Nephron (organoid): ENCODE data around the gene MLPH.
A peak's percentile ranks its signal among the peaks of the same experiment; 100 is the strongest.

Source experiments
- H3K27ac Mint-ChIP-seq, 3 experiments: 2 replicates each; pipeline ENCODE4 v1.8.0; 2020; ENCODE audit warnings: mixed read lengths in 3 of 3, mild to moderate bottlenecking in 2 of 3, moderate library complexity in 1 of 3
- H3K27me3 Mint-ChIP-seq: 2 replicates; pipeline ENCODE4 v1.8.0; 2021; ENCODE audit warnings: low read depth, mild to moderate bottlenecking, moderate library complexity, mixed read lengths
- H3K36me3 Mint-ChIP-seq: 2 replicates; pipeline ENCODE4 v1.8.0; 2020; ENCODE audit warnings: low read depth, mixed read lengths
- H3K4me1 Mint-ChIP-seq: 2 replicates; pipeline ENCODE4 v1.8.0; 2020; ENCODE audit warnings: mixed read lengths
- H3K4me3 Mint-ChIP-seq, 3 experiments: 2 replicates each; pipeline ENCODE4 v1.8.0; 2020; ENCODE audit warnings: mild to moderate bottlenecking in 3 of 3, mixed read lengths in 3 of 3, moderate library complexity in 2 of 3
- H3K9me3 Mint-ChIP-seq: 2 replicates; pipeline ENCODE4 v1.8.0; 2020; ENCODE audit warnings: mixed read lengths
- TF ChIP-seq, protein P1 (sequence below), 3 experiments: fragments of 200-600 bp; sonication (generic); IDR thresholded peaks; one replicate each; pipeline ENCODE4 v1.5.0; 2021; ENCODE audit warnings: antibody characterized with exemption in 3 of 3; ENCODE audit not compliant: unreplicated experiment in 3 of 3

Gene MLPH

DNA sequence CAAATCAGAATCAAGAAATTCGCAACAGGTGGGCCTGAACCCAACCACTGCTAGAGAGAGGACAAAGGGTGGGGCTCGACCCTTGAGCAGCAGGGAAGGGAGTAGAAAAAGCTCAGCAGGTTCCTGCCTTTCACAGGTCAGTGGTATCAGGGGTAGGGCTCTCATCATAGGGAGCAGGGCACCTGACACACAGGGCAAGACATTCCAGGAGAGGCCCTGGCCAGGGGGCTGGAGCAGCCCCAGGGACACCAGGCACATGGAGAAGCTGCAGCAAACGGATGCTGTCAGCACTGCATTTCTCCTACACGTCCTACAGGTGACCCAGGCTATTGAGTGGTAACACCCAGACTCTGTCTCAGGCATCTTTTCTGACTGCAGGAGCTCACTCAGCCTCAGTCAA, 17.2 kb upstream of the MLPH start:
- H3K27me3 Mint-ChIP-seq, result no peaks in the 10 kb centered on the region
- peak overlapping the region in 1 of 3 experiments; percentile 28 for H3K4me3 Mint-ChIP-seq
- TF ChIP-seq, protein P1, sequence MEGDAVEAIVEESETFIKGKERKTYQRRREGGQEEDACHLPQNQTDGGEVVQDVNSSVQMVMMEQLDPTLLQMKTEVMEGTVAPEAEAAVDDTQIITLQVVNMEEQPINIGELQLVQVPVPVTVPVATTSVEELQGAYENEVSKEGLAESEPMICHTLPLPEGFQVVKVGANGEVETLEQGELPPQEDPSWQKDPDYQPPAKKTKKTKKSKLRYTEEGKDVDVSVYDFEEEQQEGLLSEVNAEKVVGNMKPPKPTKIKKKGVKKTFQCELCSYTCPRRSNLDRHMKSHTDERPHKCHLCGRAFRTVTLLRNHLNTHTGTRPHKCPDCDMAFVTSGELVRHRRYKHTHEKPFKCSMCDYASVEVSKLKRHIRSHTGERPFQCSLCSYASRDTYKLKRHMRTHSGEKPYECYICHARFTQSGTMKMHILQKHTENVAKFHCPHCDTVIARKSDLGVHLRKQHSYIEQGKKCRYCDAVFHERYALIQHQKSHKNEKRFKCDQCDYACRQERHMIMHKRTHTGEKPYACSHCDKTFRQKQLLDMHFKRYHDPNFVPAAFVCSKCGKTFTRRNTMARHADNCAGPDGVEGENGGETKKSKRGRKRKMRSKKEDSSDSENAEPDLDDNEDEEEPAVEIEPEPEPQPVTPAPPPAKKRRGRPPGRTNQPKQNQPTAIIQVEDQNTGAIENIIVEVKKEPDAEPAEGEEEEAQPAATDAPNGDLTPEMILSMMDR (IDR thresholded peaks at IDR 0.05; ENCODE audit: unreplicated experiment in 3 of 3), result no peak
- peak overlapping the region; percentile 34 to 75 (median 70) for H3K27ac Mint-ChIP-seq
- no peaks in the 10 kb centered on the region for H3K36me3 Mint-ChIP-seq
- peaks cover 3% of the 10 kb centered on the region for H3K9me3 Mint-ChIP-seq
- H3K4me1 Mint-ChIP-seq, result peaks cover 33% of the 10 kb centered on the region

DNA sequence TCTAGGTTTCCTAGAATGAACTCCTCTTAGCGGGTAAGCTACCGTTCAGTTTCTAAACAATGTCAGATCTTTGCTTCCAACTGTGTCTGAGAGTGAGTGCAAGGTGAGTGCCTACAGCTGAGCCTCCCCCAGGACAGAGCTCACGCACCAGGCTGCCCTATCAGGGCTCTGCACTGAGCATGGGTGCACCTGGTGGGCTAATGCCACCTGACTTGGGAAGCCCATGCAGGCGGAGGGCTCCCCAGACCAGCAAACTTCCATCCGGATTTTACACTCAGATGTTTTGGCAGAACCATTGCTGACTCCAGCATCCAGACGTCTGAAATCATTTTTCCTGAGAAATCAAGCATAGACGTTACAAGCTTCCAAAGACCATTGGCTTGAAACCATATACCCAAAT, 16.1 kb upstream of the MLPH start:
- Mint-ChIP-seq H3K4me3 (peak overlapping the region in 2 of 3 experiments; percentile 33 to 76), H3K27ac (peak overlapping the region; percentile 45 to 92 (median 82)), H3K36me3 (no peaks in the 10 kb centered on the region), H3K27me3 (no peaks in the 10 kb centered on the region), H3K4me1 (peaks cover 28% of the 10 kb centered on the region), H3K9me3 (no peaks in the 10 kb centered on the region)
- TF ChIP-seq, protein P1 (IDR thresholded peaks at IDR 0.05; ENCODE audit: unreplicated experiment in 3 of 3), result no peak

DNA sequence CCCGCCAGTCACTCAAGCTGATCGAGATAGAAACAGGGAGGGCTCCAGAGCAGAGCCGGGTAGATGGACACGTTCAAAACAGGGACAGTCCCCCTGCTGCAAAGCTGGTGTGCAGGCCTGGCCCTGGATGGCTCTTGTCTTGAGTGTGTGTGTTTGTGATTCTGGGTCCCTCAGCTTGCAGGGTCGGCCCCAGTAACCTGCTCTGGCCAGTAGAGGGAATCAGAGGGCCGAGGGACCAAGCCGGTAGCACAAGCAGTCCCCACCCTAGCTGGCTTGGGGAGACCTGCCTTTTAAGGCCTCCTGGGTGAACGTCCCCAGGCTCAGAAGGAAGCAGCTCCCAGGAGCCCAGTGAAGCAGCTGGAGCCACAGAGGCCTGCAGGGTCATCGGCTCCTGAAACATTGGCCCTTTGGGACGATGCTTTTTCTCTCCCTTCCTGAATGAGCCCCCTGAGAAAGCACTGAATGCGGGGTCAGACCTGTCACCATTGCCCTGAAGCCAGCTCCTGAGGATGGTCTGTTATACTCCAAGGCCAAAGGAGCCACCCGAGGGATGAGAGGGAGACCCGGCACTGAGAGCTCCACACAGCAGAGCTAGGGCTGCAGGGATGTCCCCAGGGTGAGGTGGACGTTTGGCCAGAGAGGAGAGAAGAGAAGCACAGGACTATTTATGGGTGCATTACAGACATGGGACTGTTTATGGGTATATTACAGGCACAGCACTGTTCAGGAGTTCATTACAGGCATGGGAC, 15.4 kb upstream of the MLPH start:
- Mint-ChIP-seq H3K27me3 (no peaks in the 10 kb centered on the region), H3K4me3 (peak overlapping the region in 2 of 3 experiments; percentile 53 to 76), H3K27ac (peak overlapping the region; percentile 73 to 92 (median 82)), H3K36me3 (no peaks in the 10 kb centered on the region), H3K9me3 (no peaks in the 10 kb centered on the region), H3K4me1 (peaks cover 25% of the 10 kb centered on the region)
- TF ChIP-seq, protein P1 (IDR thresholded peaks at IDR 0.05; ENCODE audit: unreplicated experiment in 3 of 3), result peak in 2 of 3 experiments; percentile 15 to 28

DNA sequence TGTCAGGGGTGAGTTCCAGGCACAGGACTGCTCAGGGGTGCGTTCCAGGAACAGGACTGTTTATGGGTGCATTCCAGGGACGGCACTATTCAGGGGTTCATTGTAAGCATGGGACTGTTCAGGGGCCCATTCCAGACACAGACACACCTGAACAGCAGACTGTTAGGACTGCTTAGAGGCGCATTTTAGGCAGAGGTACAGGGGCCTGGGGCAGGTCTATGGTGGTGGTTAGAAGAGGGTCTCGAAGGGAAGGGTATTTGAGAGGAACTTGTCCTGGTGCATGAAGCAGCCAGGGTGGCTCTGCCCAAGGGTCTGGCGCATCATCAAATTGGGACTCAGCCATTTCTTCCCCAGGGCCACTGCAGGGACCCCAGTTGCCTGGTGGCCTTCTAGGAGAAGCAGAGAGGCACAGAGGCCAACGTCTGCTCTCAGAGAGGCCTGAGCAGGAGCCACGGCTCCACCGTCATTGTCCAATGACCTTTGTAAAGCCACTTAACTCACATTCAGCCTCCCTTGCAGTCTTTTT, 14.8 kb upstream of the MLPH start:
- Mint-ChIP-seq H3K4me3 (peak overlapping the region; percentile 2 to 76 (median 58)), H3K27me3 (peaks cover 2% of the 10 kb centered on the region), H3K9me3 (no peaks in the 10 kb centered on the region), H3K4me1 (peaks cover 25% of the 10 kb centered on the region), H3K27ac (peak overlapping the region; percentile 73 to 87 (median 82)), H3K36me3 (no peaks in the 10 kb centered on the region)
- TF ChIP-seq, protein P1 (IDR thresholded peaks at IDR 0.05; ENCODE audit: unreplicated experiment in 3 of 3), result no peak

DNA sequence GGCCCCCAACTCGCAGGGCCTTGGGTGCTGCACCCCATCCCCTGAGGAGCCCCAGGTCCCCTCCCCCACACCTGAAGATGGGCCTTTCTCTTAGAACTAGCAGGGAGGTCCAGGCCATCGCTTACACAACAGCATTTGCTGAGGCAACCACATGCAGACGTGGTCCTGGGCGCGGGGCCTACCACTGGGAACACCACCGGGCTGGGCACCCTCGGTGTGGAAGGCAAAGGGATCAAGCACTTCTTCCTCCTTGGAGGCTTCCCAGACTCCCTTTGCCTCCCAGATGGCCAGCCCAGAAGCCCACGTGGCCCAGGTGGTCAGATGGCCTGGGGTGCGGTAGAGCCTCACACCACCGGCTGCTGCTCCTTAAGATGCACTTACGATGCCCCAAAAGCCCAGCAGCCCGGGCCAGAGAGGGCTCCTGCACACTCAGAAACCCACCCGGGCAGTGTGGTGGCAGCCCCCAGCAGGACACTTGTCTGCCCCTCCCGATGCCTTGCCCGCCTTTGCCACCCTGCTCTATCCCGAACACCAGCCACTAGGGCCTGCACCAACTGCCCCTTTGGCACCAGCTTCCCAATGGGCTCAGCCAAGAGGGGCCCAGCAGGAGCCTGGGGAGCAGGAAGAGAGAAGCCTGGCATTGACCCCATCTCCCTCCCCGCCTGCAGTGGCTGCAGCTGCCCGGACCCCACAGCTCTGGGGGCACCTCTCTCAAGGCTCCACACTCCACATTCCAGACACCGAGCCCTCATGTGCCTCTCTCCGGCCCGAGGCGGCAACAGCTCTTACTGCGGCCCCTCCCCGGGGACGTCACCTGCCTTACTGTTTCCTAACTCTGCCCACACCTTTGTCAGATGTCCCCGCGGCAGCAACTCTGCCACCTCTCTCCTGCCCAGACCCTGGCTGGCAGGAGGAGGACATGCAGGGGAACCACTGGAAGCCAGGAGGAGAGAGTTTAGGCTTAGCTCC, 13.9 kb upstream of the MLPH start:
- H3K9me3 Mint-ChIP-seq, result no peaks in the 10 kb centered on the region
- H3K27ac Mint-ChIP-seq, result peak overlapping the region; percentile 97 to 99 (median 98)
- no peaks in the 10 kb centered on the region for H3K36me3 Mint-ChIP-seq
- peaks cover 10% of the 10 kb centered on the region for H3K27me3 Mint-ChIP-seq
- H3K4me3 Mint-ChIP-seq, result peak overlapping the region; percentile 26 to 87 (median 39)
- H3K4me1 Mint-ChIP-seq, result peaks cover 25% of the 10 kb centered on the region
- TF ChIP-seq, protein P1 (IDR thresholded peaks at IDR 0.05; ENCODE audit: unreplicated experiment in 3 of 3), result no peak
